Measurements from ENCODE around the gene CDK6. TPM values are rescaled to one million over a fixed set of nuclear protein-coding genes. Genes with fewer than 3 reads are reported as not detected.
"Not testable (repeated sequence)": the region's sequence is repeated elsewhere in the genome, so short reads cannot be mapped to it uniquely, and the experiment has no call there.

CDK6 gene
- 66.4 and 73.4 TPM in 2 replicates for total RNA-seq (2014; rRNA removed; shearing (Covaris generic))
- polyA plus RNA-seq (2015; cell fraction: cytosol; rRNA removed), result 35.1 and 52.8 TPM in 2 replicates
- 53.4 and 54.3 TPM in 2 replicates for polyA plus RNA-seq (2015; cell fraction: nucleus; rRNA removed)

DNA sequence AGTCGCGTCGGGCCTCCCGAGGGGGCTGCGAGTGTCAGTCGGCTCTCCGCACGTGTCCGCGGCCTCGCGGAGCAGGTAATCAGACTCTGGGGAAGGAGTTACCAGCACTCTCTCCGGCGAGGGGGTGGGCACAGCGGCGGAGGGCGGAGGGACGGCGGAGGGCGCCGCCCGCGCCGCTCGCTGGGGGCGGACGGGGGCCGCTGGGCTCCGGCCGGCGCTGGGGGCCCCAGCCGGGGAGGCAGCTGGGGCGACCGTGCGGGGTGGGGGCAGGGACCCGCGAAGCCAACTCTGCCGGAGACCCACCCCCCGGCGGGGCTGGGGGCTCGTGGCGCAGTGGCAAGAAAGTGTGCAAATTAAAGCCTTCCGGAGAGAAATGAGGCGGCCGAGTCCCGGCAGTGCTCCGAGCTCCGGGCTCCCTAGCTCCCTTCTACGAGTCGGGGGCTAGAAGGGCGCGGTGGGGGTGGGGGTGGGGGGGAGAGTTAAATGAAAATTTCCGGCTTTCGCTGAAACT lies at the start of gene CDK6:
Gene CDK6 (minus strand): TSS at position 85 of the 511 bp plus-strand sequence. CDS start 3,250 bp downstream, outside the sequence.
- DNase-seq (ENCODE audit: low read depth), result peak; percentile 54

DNA sequence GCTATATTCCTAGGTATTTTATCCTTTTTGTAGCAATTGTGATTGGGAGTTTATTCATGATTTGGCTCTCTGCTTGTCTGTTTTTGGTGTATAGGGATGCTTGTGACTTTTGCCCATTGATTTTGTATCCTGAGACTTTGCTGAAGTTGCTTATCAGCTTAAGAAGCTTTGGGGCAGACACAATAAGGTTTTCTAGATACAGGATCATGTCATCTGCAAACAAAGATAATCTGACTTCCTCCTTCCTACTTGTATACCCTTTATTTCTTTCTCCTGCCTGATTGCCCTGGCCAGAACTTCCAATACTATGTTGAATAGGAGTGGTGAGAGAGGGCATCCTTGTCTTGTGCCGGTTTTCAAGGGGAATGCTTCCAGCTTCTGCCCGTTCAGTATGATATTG lies 49.7 kb upstream of the CDK6 start:
- not testable (repeated sequence) for DNase-seq (ENCODE audit: low read depth)

- no peak for DNase-seq (ENCODE audit: low read depth)
These were observed 47.8 kb upstream of the CDK6 start for GRCh38 chr7:92884218-92884617.

DNA sequence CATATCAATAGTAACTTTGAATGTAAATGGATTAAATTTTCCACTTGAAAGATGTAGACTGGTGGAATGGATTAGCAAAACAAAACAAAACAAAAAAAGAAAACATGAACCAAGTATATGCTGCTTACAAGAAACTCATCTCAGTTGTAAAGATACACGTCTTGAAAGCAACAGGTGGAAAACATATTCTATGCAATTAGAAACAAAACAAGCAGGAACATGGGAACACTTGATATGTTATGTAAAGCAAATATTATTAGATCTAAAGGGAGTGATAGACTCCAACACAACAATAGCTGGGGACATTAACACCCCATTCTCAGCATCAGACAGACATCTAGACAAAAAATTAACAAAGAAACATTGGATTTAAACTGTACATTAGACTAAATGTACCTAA lies 46.4 kb upstream of the CDK6 start:
- no peak for DNase-seq (ENCODE audit: low read depth)

DNA sequence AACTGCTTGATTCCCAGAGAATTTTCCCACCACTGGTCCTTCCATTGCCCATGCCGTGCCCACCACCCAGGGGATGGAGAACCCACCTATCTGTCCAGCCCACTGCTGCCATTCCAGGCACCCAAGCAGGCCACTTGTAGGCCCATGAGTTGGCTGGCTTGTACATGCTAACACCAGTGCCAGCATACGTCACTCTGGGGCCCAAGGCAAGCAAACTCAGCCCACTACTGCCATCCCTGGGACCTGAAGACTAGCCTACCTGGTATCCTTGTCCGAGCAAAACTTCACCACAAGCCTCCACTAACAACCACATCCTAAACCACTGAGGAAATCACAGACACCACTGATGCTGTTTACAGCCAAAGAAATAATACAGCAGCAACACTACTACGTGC lies 44.7 kb upstream of the CDK6 start:
- DNase-seq (ENCODE audit: low read depth), result no peak

DNA sequence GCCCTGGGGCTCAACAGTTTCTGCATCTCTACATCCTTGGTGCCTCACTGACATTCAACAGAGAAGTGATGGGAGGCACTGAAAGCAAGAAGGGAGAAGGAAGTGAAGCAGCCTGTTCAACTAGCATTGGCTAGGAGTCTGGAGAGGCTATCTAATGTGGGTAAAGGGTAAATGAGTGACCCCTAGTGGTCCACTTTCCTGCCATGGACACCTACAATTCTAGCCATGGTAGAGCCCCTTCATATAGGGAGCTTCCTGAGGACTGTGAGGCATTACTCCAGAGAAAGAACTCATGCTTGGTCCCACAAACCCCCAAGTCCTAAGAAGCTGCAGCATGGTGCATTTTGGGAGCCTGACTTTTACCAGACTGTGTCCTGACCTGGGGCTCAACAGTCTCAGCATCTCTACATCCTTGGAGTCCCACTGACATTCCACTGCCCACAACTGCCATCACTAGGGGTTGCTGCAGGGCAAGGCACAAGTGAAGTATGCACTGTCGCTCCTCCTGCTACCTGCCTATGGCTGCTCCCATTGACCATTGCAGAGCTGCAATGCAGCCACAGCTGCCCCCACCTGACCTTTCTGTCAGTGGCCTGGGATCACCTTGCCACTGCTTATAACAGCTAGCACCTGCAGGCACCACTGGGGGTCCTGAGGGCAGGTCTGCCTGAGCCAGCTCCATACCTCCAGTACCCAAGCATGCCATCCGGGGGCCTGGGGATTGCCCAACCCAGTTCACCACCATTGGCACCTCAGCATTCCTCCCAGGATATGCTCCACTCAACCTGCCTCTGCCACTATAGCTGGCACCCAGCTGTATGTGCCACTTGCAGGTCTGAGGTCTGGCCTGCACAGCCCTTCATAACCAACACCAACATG lies 44.1 kb upstream of the CDK6 start:
- DNase-seq (ENCODE audit: low read depth), result peak; percentile 64

- DNase-seq (ENCODE audit: low read depth), result no peak
These were observed 41.0 kb upstream of the CDK6 start for GRCh38 chr7:92877367-92877766.

- DNase-seq (ENCODE audit: low read depth), result no peak
These were observed 40.5 kb upstream of the CDK6 start for GRCh38 chr7:92876836-92877235.

DNA sequence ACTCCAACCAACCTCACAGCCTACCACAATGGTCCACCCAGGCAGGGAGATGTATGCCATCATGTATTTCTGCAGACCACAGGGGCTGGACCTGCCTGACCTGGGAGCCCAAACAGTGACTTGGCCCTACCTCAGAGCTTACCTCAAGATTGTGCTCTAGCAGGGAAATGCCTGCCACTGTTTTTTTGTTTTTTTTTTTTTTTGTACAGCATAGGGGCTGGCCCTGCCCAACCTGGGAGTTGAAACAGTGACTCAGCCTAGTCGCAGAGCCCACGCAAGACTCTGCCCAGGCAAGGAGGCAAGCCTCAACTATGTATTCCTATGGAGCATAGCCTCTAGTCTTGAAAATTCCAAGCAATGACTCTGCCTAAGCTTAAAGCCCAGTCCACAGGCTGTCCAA lies 39.3 kb upstream of the CDK6 start:
- DNase-seq (ENCODE audit: low read depth), result peak; percentile 65

DNA sequence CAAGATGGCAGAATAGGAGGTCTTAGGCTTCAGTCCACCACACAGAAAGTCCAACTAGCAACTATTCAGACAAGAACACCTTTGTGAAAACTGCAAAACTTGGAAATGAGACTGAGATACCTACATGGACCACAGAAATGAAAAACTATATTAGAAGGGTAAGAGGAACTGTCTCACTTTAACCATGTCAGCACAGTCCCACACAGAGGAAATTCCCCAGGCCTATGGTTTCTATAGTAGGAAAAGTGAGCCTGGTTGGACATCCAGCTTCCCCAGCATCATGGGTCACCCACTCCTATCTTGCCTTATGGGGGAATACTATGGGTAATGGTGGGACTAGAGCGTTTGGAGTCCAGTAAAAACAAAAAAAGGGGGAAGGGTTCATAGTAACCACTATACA lies 38.8 kb upstream of the CDK6 start:
- DNase-seq (ENCODE audit: low read depth), result no peak

GRCh38 chr7:92874567-92874966 lies 38.2 kb upstream of the CDK6 start:
- peak; percentile 78 for DNase-seq (ENCODE audit: low read depth)

DNA sequence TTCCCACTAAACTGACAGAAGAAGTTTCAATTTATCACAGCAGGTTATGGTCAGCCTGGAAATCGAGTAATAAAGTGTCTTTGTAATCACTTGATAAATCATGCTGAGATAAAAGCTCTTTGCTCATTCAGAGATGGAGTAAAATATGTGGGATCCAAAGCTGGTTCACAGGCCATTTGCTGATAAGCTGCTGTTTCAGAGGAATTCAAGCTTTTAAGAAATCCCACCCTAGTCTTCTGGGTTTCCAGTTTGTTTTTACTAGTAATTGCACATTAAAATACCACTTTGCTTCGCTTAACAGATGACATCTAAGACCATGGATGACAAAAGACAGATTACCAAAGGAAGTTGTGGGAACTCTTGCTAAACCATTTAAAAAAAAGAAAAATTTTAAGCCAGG lies 37.4 kb upstream of the CDK6 start:
- no peak for DNase-seq (ENCODE audit: low read depth)

- peak; percentile 66 for DNase-seq (ENCODE audit: low read depth)
These were observed 36.3 kb upstream of the CDK6 start for GRCh38 chr7:92872701-92873100.

DNA sequence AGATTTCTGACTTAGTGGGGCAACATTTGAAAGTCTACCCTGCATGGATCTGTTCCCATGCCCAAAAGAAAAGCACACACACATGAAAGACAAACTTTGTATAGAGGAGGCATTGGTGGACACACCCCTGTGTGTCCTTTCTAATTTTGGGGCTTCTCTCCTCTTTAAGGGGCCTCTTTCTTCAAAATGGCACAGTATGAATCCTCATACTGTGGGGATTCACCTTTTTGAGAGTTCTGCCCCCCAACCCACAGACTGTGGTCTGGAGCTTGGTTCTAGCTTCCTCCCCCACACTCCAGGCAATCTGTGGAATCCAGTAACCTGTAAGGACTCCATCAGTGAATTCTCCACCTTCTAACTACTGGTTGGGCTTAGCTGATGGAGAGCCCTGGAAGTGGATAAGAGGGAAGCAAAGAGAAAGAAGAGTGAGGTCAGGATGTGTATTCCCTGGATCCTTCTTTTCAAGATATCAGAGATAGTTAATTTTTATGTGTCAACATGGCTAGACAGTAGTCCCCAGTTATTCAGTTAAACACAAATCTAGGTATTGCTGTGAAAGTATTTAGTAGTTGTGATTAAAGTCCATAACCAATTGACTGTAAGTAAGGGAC lies 32.4 kb upstream of the CDK6 start:
- DNase-seq (ENCODE audit: low read depth), result no peak

DNA sequence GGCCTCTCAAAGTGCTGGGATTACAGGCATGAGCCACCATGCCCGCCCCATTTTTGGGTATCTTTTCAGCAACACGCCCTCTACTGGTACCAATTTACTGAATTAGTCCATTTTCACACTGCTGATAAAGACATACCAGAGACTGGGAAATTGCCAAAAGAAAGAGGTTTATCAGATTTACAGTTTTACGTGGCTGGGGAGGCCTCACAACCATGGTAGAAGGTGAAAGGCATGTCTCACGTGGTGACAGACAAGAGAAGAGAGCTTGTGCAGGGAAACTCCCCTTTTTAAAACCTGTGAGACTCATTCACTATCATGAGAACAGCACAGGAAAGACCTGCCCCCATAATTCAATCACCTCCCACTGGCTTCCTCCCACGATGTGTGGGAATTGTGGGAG lies 27.8 kb upstream of the CDK6 start:
- not testable (repeated sequence) for DNase-seq (ENCODE audit: low read depth)

DNA sequence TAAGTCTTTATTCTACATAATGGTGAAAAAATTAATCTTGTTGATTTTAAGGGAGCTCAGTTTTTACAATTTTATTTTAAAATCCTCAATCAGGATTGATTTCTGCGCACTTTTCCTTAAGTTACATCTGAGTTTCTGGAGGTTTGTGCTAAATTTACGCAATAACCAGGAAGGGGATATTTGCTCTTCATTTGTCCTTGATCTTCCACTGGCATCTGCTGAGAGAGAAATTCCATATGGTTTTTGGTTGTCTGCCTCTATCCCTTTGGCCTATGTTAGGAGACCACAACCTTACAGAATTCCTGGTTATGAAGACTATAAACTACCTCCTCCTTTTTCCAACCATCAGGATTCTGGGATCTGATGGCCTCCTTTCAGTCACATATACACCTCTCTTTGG lies 20.1 kb upstream of the CDK6 start:
- no peak for DNase-seq (ENCODE audit: low read depth)

- no peak for DNase-seq (ENCODE audit: low read depth)
These were observed 18.3 kb upstream of the CDK6 start for GRCh38 chr7:92854501-92855238.

DNA sequence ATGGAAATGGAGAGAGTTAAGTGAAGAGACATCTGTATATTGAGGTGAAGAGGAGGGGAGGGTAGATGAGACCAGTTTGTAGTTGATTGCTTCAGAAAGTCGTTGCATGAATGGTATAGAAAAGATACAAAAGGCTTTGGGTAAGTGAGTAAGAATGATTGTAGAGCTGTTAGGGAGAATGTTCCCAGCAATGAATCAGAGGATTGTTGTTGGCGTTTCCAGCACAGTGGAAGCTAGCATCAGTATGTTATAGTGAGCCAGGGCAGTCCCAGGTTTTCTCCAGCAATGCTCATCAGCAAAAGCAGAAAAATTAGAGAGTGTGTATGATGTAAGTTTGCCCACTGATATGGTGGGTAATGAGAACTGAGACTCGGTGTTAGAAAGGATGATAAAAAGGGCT lies 15.4 kb upstream of the CDK6 start:
- DNase-seq (ENCODE audit: low read depth), result peak; percentile 37

DNA sequence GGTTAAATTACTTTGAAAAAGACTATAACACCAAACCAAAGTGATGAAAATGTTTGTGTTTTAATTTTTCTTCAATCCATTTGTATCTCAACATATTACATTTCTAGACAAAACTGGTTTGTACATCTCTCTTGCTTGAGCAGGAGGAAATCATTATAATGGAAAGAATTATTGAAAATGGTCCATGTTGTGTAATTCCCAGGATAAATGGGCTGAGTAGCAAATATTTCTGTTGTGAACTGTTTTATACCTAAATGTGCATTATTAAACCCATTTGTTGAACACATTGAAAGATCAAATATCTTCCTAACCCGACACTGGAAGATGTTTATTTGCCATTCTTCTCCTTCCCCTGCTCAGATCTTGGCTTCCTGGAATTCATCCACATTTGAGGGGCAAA lies 14.1 kb upstream of the CDK6 start:
- DNase-seq (ENCODE audit: low read depth), result no peak

DNA sequence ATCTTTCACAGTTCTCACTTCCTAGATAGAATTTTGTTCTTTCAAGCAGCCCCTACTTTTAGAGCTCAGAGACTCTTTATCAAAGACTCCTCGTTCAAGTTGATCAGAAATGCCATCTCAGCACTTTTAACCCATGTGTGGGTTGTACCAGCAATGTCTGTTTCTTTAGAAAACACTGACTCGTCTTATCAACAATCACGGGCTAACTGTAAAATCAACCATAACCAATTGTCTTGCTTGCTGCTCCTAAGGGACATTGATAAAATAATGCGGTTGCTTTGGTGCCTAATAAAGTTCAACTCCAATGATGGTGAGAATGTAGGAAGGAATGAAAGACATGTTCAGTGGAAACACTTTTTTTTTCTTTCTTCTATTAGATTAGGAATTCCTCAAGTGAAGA lies 12.9 kb upstream of the CDK6 start:
- DNase-seq (ENCODE audit: low read depth), result no peak

- no peak for DNase-seq (ENCODE audit: low read depth)
These were observed 12.5 kb upstream of the CDK6 start for GRCh38 chr7:92848851-92849250.

- DNase-seq (ENCODE audit: low read depth), result no peak
These were observed 12.1 kb upstream of the CDK6 start for GRCh38 chr7:92848441-92848840.
